HCT116 (cell line): ENCODE data around the gene LPAR1.

Experiments used
- CTCF ChIP-seq, 3 experiments: fragments of 200-600 bp in 1 of 3; sonication (generic) in 1 of 3; IDR thresholded peaks in 2 of 3; conservative IDR thresholded peaks in 1 of 3; 2 replicates each; pipeline ENCODE4 v1.5.1; 2012 to 2017; ENCODE audit warnings: low read depth in 2 of 3, low read length in 2 of 3, antibody characterized with exemption in 1 of 3, borderline replicate concordance in 1 of 3, control low read depth in 1 of 3, mild to moderate bottlenecking in 1 of 3, mixed read lengths in 1 of 3, mixed run types in 1 of 3, moderate library complexity in 1 of 3; ENCODE audit not compliant: insufficient read depth in 1 of 3
- EGR1 ChIP-seq: IDR thresholded peaks from 2 replicates; pipeline ENCODE4 v1.6.1; 2012; ENCODE audit warnings: low read depth
- EZH2 ChIP-seq: fragments of 200-600 bp; sonication (generic); IDR thresholded peaks from 2 replicates; pipeline ENCODE4 v1.6.1; 2017; ENCODE audit warnings: antibody characterized with exemption, mixed run types
- EZH2phosphoT487 ChIP-seq: fragments of 200-600 bp; IDR thresholded peaks from 2 replicates; pipeline ENCODE4 v1.6.1; 2018; ENCODE audit warnings: antibody characterized with exemption, borderline replicate concordance
- POLR2A ChIP-seq: IDR thresholded peaks from 2 replicates; pipeline ENCODE4 v1.7.0; 2011; ENCODE audit warnings: borderline replicate concordance; ENCODE audit not compliant: insufficient read depth, insufficient read length; ENCODE audit errors: extremely low read depth
- POLR2AphosphoS5 ChIP-seq: IDR thresholded peaks from 2 replicates; pipeline ENCODE4 v1.6.1; 2011; ENCODE audit warnings: mild to moderate bottlenecking, low read depth, low read length, moderate library complexity
- SIN3A ChIP-seq: IDR thresholded peaks from 2 replicates; pipeline ENCODE4 v1.6.1; 2012; ENCODE audit warnings: low read depth
- SP1 ChIP-seq: IDR thresholded peaks from 2 replicates; pipeline ENCODE4 v1.6.1; 2012; ENCODE audit warnings: low read depth
- ZBTB33 ChIP-seq: IDR thresholded peaks from 2 replicates; pipeline ENCODE4 v1.6.1; 2011; ENCODE audit warnings: mild to moderate bottlenecking, low read length, moderate library complexity; ENCODE audit not compliant: insufficient replicate concordance; ENCODE audit errors: extremely low read depth
- ZNF274 ChIP-seq: fragments of 200-500 bp; sonication (Bioruptor generic); IDR thresholded peaks from 2 replicates; pipeline ENCODE4 v1.6.1; 2014; ENCODE audit warnings: mild to moderate bottlenecking, low read depth, low read length, inconsistent platforms
- TF ChIP-seq, protein P1 (sequence below): IDR thresholded peaks from 2 replicates; pipeline ENCODE4 v1.6.1; 2012; ENCODE audit warnings: low read depth

- TF ChIP-seq ZNF274 (no peak), CTCF (IDR thresholded peaks at IDR 0.05 in 2 of 3, conservative IDR thresholded peaks at IDR 0.05 in 1 of 3; ENCODE audit: borderline replicate concordance in 1 of 3, insufficient read depth in 1 of 3, low read depth in 2 of 3, low read length in 2 of 3) (no peak), POLR2AphosphoS5 (no peak), EZH2 (no peak), EGR1 (no peak), POLR2A (no peak), SP1 (no peak), EZH2phosphoT487 (no peak), ZBTB33 (no peak), SIN3A (no peak)
- TF ChIP-seq, protein P1, sequence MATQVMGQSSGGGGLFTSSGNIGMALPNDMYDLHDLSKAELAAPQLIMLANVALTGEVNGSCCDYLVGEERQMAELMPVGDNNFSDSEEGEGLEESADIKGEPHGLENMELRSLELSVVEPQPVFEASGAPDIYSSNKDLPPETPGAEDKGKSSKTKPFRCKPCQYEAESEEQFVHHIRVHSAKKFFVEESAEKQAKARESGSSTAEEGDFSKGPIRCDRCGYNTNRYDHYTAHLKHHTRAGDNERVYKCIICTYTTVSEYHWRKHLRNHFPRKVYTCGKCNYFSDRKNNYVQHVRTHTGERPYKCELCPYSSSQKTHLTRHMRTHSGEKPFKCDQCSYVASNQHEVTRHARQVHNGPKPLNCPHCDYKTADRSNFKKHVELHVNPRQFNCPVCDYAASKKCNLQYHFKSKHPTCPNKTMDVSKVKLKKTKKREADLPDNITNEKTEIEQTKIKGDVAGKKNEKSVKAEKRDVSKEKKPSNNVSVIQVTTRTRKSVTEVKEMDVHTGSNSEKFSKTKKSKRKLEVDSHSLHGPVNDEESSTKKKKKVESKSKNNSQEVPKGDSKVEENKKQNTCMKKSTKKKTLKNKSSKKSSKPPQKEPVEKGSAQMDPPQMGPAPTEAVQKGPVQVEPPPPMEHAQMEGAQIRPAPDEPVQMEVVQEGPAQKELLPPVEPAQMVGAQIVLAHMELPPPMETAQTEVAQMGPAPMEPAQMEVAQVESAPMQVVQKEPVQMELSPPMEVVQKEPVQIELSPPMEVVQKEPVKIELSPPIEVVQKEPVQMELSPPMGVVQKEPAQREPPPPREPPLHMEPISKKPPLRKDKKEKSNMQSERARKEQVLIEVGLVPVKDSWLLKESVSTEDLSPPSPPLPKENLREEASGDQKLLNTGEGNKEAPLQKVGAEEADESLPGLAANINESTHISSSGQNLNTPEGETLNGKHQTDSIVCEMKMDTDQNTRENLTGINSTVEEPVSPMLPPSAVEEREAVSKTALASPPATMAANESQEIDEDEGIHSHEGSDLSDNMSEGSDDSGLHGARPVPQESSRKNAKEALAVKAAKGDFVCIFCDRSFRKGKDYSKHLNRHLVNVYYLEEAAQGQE = no peak
Observed at GRCh38 chr9:110940951-110941557, 97.2 kb downstream of the LPAR1 start.
